Activated naive CD8-positive, alpha-beta T cell treated with anti-CD3 and anti-CD28 coated beads for 36 hours (primary cell): ENCODE data around the gene HMX2. TPM values are rescaled to one million over a fixed set of nuclear protein-coding genes. Genes with fewer than 3 reads are reported as not detected.
"Not testable (repeated sequence)": the region's sequence is repeated elsewhere in the genome, so short reads cannot be mapped to it uniquely, and the experiment has no call there.

Experiments
- DNase-seq: peaks from one replicate; pipeline ENCODE4 v3.0.0; 2021
- H3K27ac Mint-ChIP-seq: one replicate; pipeline ENCODE4 v1.8.0; 2022; ENCODE audit warnings: mild to moderate bottlenecking, moderate library complexity, mixed read lengths
- H3K27me3 Mint-ChIP-seq: one replicate; pipeline ENCODE4 v1.8.0; 2022; ENCODE audit warnings: mild to moderate bottlenecking, mixed read lengths
- H3K36me3 Mint-ChIP-seq: one replicate; pipeline ENCODE4 v1.8.0; 2021; ENCODE audit warnings: mild to moderate bottlenecking, mixed read lengths
- H3K4me1 Mint-ChIP-seq: one replicate; pipeline ENCODE4 v1.8.0; 2021; ENCODE audit warnings: mixed read lengths
- H3K4me3 Mint-ChIP-seq: one replicate; pipeline ENCODE4 v1.8.0; 2022; ENCODE audit warnings: mild to moderate bottlenecking, moderate library complexity, mixed read lengths
- H3K9me3 Mint-ChIP-seq: one replicate; pipeline ENCODE4 v1.8.0; 2022; ENCODE audit warnings: mixed read lengths
- total RNA-seq, 2 experiments: library from RNA; stranded (reverse); gene quantifications; one replicate each; pipeline ENCODE4 v1.2.3, GENCODE V29; 2021

Gene HMX2
- total RNA-seq, 2 experiments from 2014 or later, result 0.12 TPM; not detected in 1

- peak; percentile 68 for DNase-seq
- Mint-ChIP-seq H3K4me1 (peaks cover 60% of the 10 kb centered on the region), H3K4me3 (peak overlapping the region; percentile 100)
Measured at GRCh38 chr10:123154711-123155505, 7.0 kb downstream of the HMX2 start.

GRCh38 chr10:123156078-123156477 is 8.1 kb downstream of the HMX2 start:
- H3K27me3 Mint-ChIP-seq, result peaks cover 14% of the 10 kb centered on the region
- H3K4me3 Mint-ChIP-seq, result peak overlapping the region; percentile 100
- H3K27ac Mint-ChIP-seq, result no peak overlapping the region
- H3K4me1 Mint-ChIP-seq, result peaks cover 65% of the 10 kb centered on the region
- H3K36me3 Mint-ChIP-seq, result peaks cover 54% of the 10 kb centered on the region
- H3K9me3 Mint-ChIP-seq, result peaks cover 2% of the 10 kb centered on the region
- no peak for DNase-seq

More at GRCh38 chr10:123154711-123155505, 7.0 kb downstream of the HMX2 start:
- H3K9me3 Mint-ChIP-seq, result peaks cover 2% of the 10 kb centered on the region
- peaks cover 49% of the 10 kb centered on the region for H3K36me3 Mint-ChIP-seq
- peak overlapping the region; percentile 100 for H3K27ac Mint-ChIP-seq
- H3K27me3 Mint-ChIP-seq, result peaks cover 25% of the 10 kb centered on the region

GRCh38 chr10:123157210-123157609 is 9.3 kb downstream of the HMX2 start:
- peaks cover 60% of the 10 kb centered on the region for H3K36me3 Mint-ChIP-seq
- H3K4me1 Mint-ChIP-seq, result peaks cover 66% of the 10 kb centered on the region
- peak overlapping the region; percentile 9 for H3K4me3 Mint-ChIP-seq
- no peak overlapping the region for H3K27ac Mint-ChIP-seq
- peaks cover 2% of the 10 kb centered on the region for H3K9me3 Mint-ChIP-seq
- H3K27me3 Mint-ChIP-seq, result peaks cover 4% of the 10 kb centered on the region
- DNase-seq, result no peak

GRCh38 chr10:123158682-123159081 is 10.7 kb downstream of the HMX2 start:
- H3K27me3 Mint-ChIP-seq, result peaks cover 4% of the 10 kb centered on the region
- peak overlapping the region; percentile 68 for H3K4me3 Mint-ChIP-seq
- peak overlapping the region; percentile 55 for H3K27ac Mint-ChIP-seq
- H3K4me1 Mint-ChIP-seq, result peaks cover 62% of the 10 kb centered on the region
- H3K36me3 Mint-ChIP-seq, result peaks cover 68% of the 10 kb centered on the region
- no peak for DNase-seq
- H3K9me3 Mint-ChIP-seq, result peaks cover 2% of the 10 kb centered on the region

GRCh38 chr10:123160311-123160980 is 12.5 kb downstream of the HMX2 start:
- no peak for DNase-seq
- Mint-ChIP-seq H3K4me1 (peaks cover 64% of the 10 kb centered on the region), H3K9me3 (peaks cover 2% of the 10 kb centered on the region), H3K27me3 (no peaks in the 10 kb centered on the region), H3K4me3 (peak overlapping the region; percentile 44), H3K27ac (peak overlapping the region; percentile 71), H3K36me3 (peaks cover 66% of the 10 kb centered on the region)

- DNase-seq, result no peak
- H3K9me3 Mint-ChIP-seq, result no peaks in the 10 kb centered on the region
- H3K36me3 Mint-ChIP-seq, result peaks cover 57% of the 10 kb centered on the region
- H3K4me3 Mint-ChIP-seq, result no peak overlapping the region
- H3K27ac Mint-ChIP-seq, result no peak overlapping the region
- H3K4me1 Mint-ChIP-seq, result peaks cover 39% of the 10 kb centered on the region
- no peaks in the 10 kb centered on the region for H3K27me3 Mint-ChIP-seq
Measured at GRCh38 chr10:123164319-123164718, 16.4 kb downstream of the HMX2 start.

- Mint-ChIP-seq H3K4me1 (peaks cover 28% of the 10 kb centered on the region), H3K27ac (no peak overlapping the region)
Measured at GRCh38 chr10:123165445-123166072, 17.6 kb downstream of the HMX2 start.

GRCh38 chr10:123166618-123167017 is 18.7 kb downstream of the HMX2 start:
- H3K9me3 Mint-ChIP-seq, result no peaks in the 10 kb centered on the region
- H3K27ac Mint-ChIP-seq, result no peak overlapping the region
- no peak for DNase-seq
- no peaks in the 10 kb centered on the region for H3K27me3 Mint-ChIP-seq
- peaks cover 21% of the 10 kb centered on the region for H3K4me1 Mint-ChIP-seq
- no peak overlapping the region for H3K4me3 Mint-ChIP-seq
- peaks cover 61% of the 10 kb centered on the region for H3K36me3 Mint-ChIP-seq

More at GRCh38 chr10:123165445-123166072, 17.6 kb downstream of the HMX2 start:
- Mint-ChIP-seq H3K27me3 (no peaks in the 10 kb centered on the region), H3K9me3 (no peaks in the 10 kb centered on the region), H3K4me3 (no peak overlapping the region), H3K36me3 (peaks cover 56% of the 10 kb centered on the region)
- DNase-seq, result no peak

GRCh38 chr10:123170961-123171360 is 23.0 kb downstream of the HMX2 start:
- Mint-ChIP-seq H3K36me3 (peaks cover 66% of the 10 kb centered on the region), H3K27ac (no peak overlapping the region), H3K4me1 (peaks cover 8% of the 10 kb centered on the region), H3K9me3 (no peaks in the 10 kb centered on the region), H3K4me3 (no peak overlapping the region), H3K27me3 (no peaks in the 10 kb centered on the region)
- no peak for DNase-seq

GRCh38 chr10:123171616-123172015 is 23.7 kb downstream of the HMX2 start:
- not testable (repeated sequence) for H3K27me3 Mint-ChIP-seq, H3K9me3 Mint-ChIP-seq, H3K4me3 Mint-ChIP-seq, DNase-seq, H3K4me1 Mint-ChIP-seq
- Mint-ChIP-seq H3K27ac (peak overlapping the region; percentile 14), H3K36me3 (peaks cover 71% of the 10 kb centered on the region)

- no peak overlapping the region for H3K27ac Mint-ChIP-seq
- no peak overlapping the region for H3K4me3 Mint-ChIP-seq
- H3K4me1 Mint-ChIP-seq, result no peaks in the 10 kb centered on the region
- no peaks in the 10 kb centered on the region for H3K27me3 Mint-ChIP-seq
- peaks cover 63% of the 10 kb centered on the region for H3K36me3 Mint-ChIP-seq
- no peak for DNase-seq
- peaks cover 9% of the 10 kb centered on the region for H3K9me3 Mint-ChIP-seq
Measured at GRCh38 chr10:123175389-123176387, 27.8 kb downstream of the HMX2 start.

GRCh38 chr10:123178390-123178789 is 30.5 kb downstream of the HMX2 start:
- not testable (repeated sequence) for H3K4me3 Mint-ChIP-seq, H3K27me3 Mint-ChIP-seq, H3K27ac Mint-ChIP-seq, DNase-seq, H3K4me1 Mint-ChIP-seq
- peaks cover 60% of the 10 kb centered on the region for H3K36me3 Mint-ChIP-seq
- H3K9me3 Mint-ChIP-seq, result peaks cover 16% of the 10 kb centered on the region

- H3K27me3 Mint-ChIP-seq, result no peaks in the 10 kb centered on the region
- H3K36me3 Mint-ChIP-seq, result peaks cover 64% of the 10 kb centered on the region
- H3K4me3 Mint-ChIP-seq, result no peak overlapping the region
- H3K27ac Mint-ChIP-seq, result no peak overlapping the region
- peaks cover 27% of the 10 kb centered on the region for H3K9me3 Mint-ChIP-seq
- no peaks in the 10 kb centered on the region for H3K4me1 Mint-ChIP-seq
- no peak for DNase-seq
Measured at GRCh38 chr10:123180101-123181090, 32.5 kb downstream of the HMX2 start.
